Measurements from ENCODE around the gene PLEKHD1. TPM values are rescaled to one million over a fixed set of nuclear protein-coding genes. Genes with fewer than 3 reads are reported as not detected.

PLEKHD1 gene
- total RNA-seq, 1 experiment from 2014 or later, result 1.0 TPM

DNA sequence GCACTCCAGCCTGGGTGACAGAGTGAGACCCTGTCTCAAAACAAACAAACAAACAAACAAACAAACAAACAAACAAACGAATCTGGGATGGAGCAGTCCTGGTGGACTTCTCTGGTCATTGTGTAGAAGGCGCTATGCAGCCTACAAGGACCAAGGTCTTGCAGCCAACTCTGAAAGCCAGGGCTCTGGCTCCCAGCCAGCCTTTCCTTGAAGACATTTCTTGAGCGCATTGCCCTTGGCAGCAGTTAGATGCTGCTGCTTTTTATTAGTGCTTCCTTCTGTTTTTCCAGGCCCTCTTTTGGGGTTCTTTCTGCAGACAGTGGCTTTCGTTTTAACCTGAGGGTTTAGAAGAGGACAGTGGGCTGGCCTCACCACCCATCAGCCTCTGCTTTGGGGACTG, 70.0 kb downstream of the PLEKHD1 start:
- H3K27me3 Mint-ChIP-seq (ENCODE audit: low read depth), result no peaks in the 10 kb centered on the region; the same call in 1 of the 2 replicates
- POLR2A ChIA-PET, result no interaction called here
- TF ChIP-seq RORB (CRISPR knock-in tag; IDR thresholded peaks at IDR 0.05), result no peak
- no peak for TF ChIP-seq IRF1 (CRISPR knock-in tag; IDR thresholded peaks at IDR 0.05)
- no peak for TF ChIP-seq RELA (CRISPR knock-in tag; IDR thresholded peaks at IDR 0.05; ENCODE audit: borderline replicate concordance)
- TF ChIP-seq FOXP4 (CRISPR knock-in tag; IDR thresholded peaks at IDR 0.05), result no peak
- no peak for TF ChIP-seq NFATC4 (CRISPR knock-in tag; IDR thresholded peaks at IDR 0.05)
- no peak for TF ChIP-seq CREB1 (CRISPR knock-in tag; IDR thresholded peaks at IDR 0.05)
- TF ChIP-seq, protein P1, sequence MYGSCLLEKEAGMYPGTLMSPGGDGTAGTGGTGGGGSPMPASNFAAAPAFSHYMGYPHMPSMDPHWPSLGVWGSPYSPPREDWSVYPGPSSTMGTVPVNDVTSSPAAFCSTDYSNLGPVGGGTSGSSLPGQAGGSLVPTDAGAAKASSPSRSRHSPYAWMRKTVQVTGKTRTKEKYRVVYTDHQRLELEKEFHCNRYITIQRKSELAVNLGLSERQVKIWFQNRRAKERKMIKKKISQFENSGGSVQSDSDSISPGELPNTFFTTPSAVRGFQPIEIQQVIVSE (CRISPR knock-in tag; IDR thresholded peaks at IDR 0.05; ENCODE audit: borderline replicate concordance), result no peak
- TF ChIP-seq TCF7 (CRISPR knock-in tag; IDR thresholded peaks at IDR 0.05; ENCODE audit: low read depth), result no peak
- TF ChIP-seq, protein P2, sequence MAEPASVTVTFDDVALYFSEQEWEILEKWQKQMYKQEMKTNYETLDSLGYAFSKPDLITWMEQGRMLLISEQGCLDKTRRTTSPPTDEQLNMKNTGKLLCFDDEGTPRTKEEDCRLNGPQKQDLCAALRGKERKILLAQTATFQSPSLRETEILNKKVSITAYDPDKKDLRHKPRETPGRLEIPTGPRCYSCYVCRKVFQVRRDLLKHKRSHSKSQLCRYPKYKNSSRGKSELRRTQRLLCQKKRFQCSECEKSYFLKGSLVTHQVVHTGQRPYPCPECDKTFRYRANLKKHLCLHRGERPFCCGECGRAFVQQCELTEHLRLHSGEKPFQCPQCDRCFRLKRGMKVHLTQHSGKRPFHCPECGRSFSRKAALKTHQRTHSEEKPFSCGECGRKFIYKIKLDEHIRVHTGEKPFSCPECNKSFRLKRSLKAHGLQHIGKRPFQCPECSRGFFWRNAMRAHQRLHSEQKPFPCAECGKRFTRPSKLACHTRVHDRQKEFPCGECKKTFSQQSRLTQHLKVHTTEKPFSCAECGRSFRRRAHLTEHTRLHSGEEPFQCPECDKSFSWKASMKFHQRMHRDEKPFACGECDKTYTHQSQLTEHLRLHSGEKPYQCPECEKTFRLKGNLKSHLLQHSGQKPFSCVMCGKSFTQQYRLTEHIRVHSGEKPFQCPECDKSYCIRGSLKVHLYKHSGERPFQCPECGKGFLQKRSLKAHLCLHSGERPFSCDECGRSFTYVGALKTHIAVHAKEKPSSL (CRISPR knock-in tag; conservative IDR thresholded peaks at IDR 0.05), result no peak
- TF ChIP-seq SP1 (CRISPR knock-in tag; conservative IDR thresholded peaks at IDR 0.05), result no peak
- TF ChIP-seq, protein P3, sequence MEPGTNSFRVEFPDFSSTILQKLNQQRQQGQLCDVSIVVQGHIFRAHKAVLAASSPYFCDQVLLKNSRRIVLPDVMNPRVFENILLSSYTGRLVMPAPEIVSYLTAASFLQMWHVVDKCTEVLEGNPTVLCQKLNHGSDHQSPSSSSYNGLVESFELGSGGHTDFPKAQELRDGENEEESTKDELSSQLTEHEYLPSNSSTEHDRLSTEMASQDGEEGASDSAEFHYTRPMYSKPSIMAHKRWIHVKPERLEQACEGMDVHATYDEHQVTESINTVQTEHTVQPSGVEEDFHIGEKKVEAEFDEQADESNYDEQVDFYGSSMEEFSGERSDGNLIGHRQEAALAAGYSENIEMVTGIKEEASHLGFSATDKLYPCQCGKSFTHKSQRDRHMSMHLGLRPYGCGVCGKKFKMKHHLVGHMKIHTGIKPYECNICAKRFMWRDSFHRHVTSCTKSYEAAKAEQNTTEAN (CRISPR knock-in tag; IDR thresholded peaks at IDR 0.05), result no peak
- TF ChIP-seq NR2C2 (CRISPR knock-in tag; IDR thresholded peaks at IDR 0.05), result no peak
- TF ChIP-seq ZNF423 (CRISPR knock-in tag; IDR thresholded peaks at IDR 0.05), result no peak
- TF ChIP-seq, protein P4, sequence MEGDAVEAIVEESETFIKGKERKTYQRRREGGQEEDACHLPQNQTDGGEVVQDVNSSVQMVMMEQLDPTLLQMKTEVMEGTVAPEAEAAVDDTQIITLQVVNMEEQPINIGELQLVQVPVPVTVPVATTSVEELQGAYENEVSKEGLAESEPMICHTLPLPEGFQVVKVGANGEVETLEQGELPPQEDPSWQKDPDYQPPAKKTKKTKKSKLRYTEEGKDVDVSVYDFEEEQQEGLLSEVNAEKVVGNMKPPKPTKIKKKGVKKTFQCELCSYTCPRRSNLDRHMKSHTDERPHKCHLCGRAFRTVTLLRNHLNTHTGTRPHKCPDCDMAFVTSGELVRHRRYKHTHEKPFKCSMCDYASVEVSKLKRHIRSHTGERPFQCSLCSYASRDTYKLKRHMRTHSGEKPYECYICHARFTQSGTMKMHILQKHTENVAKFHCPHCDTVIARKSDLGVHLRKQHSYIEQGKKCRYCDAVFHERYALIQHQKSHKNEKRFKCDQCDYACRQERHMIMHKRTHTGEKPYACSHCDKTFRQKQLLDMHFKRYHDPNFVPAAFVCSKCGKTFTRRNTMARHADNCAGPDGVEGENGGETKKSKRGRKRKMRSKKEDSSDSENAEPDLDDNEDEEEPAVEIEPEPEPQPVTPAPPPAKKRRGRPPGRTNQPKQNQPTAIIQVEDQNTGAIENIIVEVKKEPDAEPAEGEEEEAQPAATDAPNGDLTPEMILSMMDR (IDR thresholded peaks at IDR 0.05), result no peak
- TF ChIP-seq, protein P5, sequence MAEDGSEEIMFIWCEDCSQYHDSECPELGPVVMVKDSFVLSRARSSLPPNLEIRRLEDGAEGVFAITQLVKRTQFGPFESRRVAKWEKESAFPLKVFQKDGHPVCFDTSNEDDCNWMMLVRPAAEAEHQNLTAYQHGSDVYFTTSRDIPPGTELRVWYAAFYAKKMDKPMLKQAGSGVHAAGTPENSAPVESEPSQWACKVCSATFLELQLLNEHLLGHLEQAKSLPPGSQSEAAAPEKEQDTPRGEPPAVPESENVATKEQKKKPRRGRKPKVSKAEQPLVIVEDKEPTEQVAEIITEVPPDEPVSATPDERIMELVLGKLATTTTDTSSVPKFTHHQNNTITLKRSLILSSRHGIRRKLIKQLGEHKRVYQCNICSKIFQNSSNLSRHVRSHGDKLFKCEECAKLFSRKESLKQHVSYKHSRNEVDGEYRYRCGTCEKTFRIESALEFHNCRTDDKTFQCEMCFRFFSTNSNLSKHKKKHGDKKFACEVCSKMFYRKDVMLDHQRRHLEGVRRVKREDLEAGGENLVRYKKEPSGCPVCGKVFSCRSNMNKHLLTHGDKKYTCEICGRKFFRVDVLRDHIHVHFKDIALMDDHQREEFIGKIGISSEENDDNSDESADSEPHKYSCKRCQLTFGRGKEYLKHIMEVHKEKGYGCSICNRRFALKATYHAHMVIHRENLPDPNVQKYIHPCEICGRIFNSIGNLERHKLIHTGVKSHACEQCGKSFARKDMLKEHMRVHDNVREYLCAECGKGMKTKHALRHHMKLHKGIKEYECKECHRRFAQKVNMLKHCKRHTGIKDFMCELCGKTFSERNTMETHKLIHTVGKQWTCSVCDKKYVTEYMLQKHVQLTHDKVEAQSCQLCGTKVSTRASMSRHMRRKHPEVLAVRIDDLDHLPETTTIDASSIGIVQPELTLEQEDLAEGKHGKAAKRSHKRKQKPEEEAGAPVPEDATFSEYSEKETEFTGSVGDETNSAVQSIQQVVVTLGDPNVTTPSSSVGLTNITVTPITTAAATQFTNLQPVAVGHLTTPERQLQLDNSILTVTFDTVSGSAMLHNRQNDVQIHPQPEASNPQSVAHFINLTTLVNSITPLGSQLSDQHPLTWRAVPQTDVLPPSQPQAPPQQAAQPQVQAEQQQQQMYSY (CRISPR knock-in tag; IDR thresholded peaks at IDR 0.05), result no peak
- no peak for TF ChIP-seq FOXK1 (CRISPR knock-in tag; IDR thresholded peaks at IDR 0.05)
- H3K4me1 Mint-ChIP-seq, result peaks cover 20% of the 10 kb centered on the region
- no peaks in the 10 kb centered on the region for H3K9me3 Mint-ChIP-seq
- no peak for ATAC-seq
- H3K27ac Mint-ChIP-seq, result no peak overlapping the region
- DNase-seq (ENCODE audit: low spot score), result no peak
- no peak overlapping the region for H3K4me3 Mint-ChIP-seq
- H3K36me3 Mint-ChIP-seq, result no peaks in the 10 kb centered on the region
- CTCF ChIA-PET, result interaction anchor here (1.4 to 1.6 kb wide), 2 partner anchors 21 to 30 kb away, joined by 4 to 5 read pairs; no protein-coding TSS in a partner anchor
